PC-3 (cell line): Measurements from ENCODE around the gene ARHGAP26. TPM values are rescaled to one million over a fixed set of nuclear protein-coding genes. Genes with fewer than 3 reads are reported as not detected.

Experiments used
- ATAC-seq: fragments of 200-7000 bp; cut with Tn5 transposase; 2 replicates; pipeline ENCODE4 v1.9.1; 2020; ENCODE audit warnings: mild to moderate bottlenecking, moderate library complexity
- BruUV-seq: library from RNA; stranded (reverse); fragments of 400-500 nt; replicated peaks from 2 replicates; lab custom pipeline; 2021; lab: Mats Ljungman, UMichigan
- CTCF ChIA-PET: fragments of 300-600 bp; sonication (Branson Sonifier 250); formaldehyde crosslinking; loops from one replicate; lab custom pipeline; 2022; ENCODE audit warnings: antibody characterized with exemption; lab: Charles Lee
- POLR2A ChIA-PET: fragments of 300-600 bp; sonication (Branson Sonifier 250); formaldehyde crosslinking; loops from one replicate; lab custom pipeline; 2022; ENCODE audit warnings: antibody characterized with exemption; ENCODE audit not compliant: unreplicated experiment; lab: Charles Lee
- DNase-seq: peaks from one replicate; pipeline ENCODE4 v3.0.0-alpha.2; 2015
- H2AFZ ChIP-seq: fragments of 300-600 bp; sonication (generic); 2 replicates; pipeline ENCODE4 v1.6.0; 2016; ENCODE audit warnings: antibody characterized with exemption, low read length
- H3F3A ChIP-seq: fragments of 300-600 bp; sonication (generic); one replicate; pipeline ENCODE4 v1.6.0; 2017; ENCODE audit warnings: antibody characterized with exemption, low read length, control low read depth, mild to moderate bottlenecking; ENCODE audit not compliant: unreplicated experiment
- H3K27ac ChIP-seq: fragments of 300-600 bp; sonication (generic); 2 replicates; pipeline ENCODE4 v1.5.1; 2016; ENCODE audit warnings: mild to moderate bottlenecking, low read length
- H3K27me3 ChIP-seq: fragments of 300-600 bp; sonication (generic); 2 replicates; pipeline ENCODE4 v1.6.1; 2016; ENCODE audit warnings: low read length, mixed read lengths
- H3K36me3 ChIP-seq: fragments of 300-600 bp; sonication (generic); 2 replicates; pipeline ENCODE4 v1.6.1; 2016; ENCODE audit warnings: low read depth, mixed run types, low read length, mixed read lengths
- H3K4me1 ChIP-seq: fragments of 300-600 bp; sonication (generic); 2 replicates; pipeline ENCODE4 v1.5.1; 2016; ENCODE audit warnings: low read length; ENCODE audit not compliant: insufficient read depth
- H3K4me2 ChIP-seq: fragments of 300-600 bp; sonication (generic); 2 replicates; pipeline ENCODE4 v1.6.0; 2016; ENCODE audit warnings: low read length
- H3K4me3 ChIP-seq: fragments of 300-600 bp; sonication (generic); 2 replicates; pipeline ENCODE4 v1.5.1; 2016; ENCODE audit warnings: mild to moderate bottlenecking, low read length, mixed read lengths
- H3K79me2 ChIP-seq: fragments of 300-600 bp; sonication (generic); 2 replicates; pipeline ENCODE4 v1.6.1; 2017; ENCODE audit warnings: low read length, mixed read lengths
- H3K9ac ChIP-seq: fragments of 300-600 bp; sonication (generic); 2 replicates; pipeline ENCODE4 v1.6.0; 2016; ENCODE audit warnings: mild to moderate bottlenecking, low read length
- H3K9me2 ChIP-seq: fragments of 300-600 bp; sonication (generic); replicated peaks from 2 replicates; pipeline ENCODE4 v1.6.1; 2016; ENCODE audit warnings: mixed run types, low read length, mixed read lengths
- H3K9me3 ChIP-seq: fragments of 300-600 bp; sonication (generic); 2 replicates; pipeline ENCODE4 v1.6.1; 2016; ENCODE audit warnings: low read length, mixed read lengths
- H4K20me1 ChIP-seq: fragments of 300-600 bp; sonication (generic); 2 replicates; pipeline ENCODE4 v1.6.1; 2016; ENCODE audit warnings: low read length, mixed read lengths
- EZH2 ChIP-seq: fragments of 300-600 bp; sonication (generic); IDR thresholded peaks from one replicate; pipeline ENCODE4 v1.6.1; 2017; ENCODE audit warnings: antibody characterized with exemption, mild to moderate bottlenecking, low read length; ENCODE audit not compliant: unreplicated experiment
- EZH2phosphoT487 ChIP-seq: fragments of 300-600 bp; sonication (generic); IDR thresholded peaks from 2 replicates; pipeline ENCODE4 v1.6.1; 2018; ENCODE audit warnings: mild to moderate bottlenecking, antibody characterized with exemption, low read length, borderline replicate concordance
- intact Hi-C: fragments of 100-400 bp; cut with micrococcal nuclease; formaldehyde crosslinking; loops from 2 replicates; pipeline ENCODE4 v1.9.0; 2023
- total RNA-seq: library from RNA; depleted of rRNA; stranded (reverse); fragments of >200 nt; gene quantifications from 2 replicates; pipeline ENCODE4 v1.2.3, GENCODE V29; 2014
- TF ChIP-seq, protein P1 (sequence below): fragments of 300-600 bp; sonication (generic); conservative IDR thresholded peaks from 2 replicates; pipeline ENCODE4 v1.5.1; 2017; ENCODE audit warnings: antibody characterized with exemption, low read depth, mild to moderate bottlenecking, low read length

Gene ARHGAP26
- total RNA-seq, 1 experiment from 2014 or later, result 11.7 TPM

DNA sequence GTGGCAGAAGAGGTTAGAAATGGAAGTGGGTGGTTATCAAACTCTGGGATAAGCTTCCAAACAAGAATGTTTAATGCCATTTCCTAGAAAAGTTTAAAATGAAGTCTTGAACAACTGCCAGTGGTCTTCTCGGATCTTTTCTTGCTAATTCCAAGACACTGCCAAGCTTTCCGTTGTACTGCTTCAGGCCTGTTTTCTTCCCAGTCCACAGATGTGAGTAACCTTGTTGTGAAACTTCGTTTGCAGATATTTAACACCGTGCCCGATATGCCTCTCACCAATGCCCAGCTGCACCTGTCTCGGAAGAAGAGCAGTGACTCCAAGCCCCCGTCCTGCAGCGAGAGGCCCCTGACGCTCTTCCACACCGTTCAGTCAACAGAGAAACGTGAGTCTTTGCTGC lies 363.5 kb downstream of the ARHGAP26 start:
- TF ChIP-seq, protein P1, sequence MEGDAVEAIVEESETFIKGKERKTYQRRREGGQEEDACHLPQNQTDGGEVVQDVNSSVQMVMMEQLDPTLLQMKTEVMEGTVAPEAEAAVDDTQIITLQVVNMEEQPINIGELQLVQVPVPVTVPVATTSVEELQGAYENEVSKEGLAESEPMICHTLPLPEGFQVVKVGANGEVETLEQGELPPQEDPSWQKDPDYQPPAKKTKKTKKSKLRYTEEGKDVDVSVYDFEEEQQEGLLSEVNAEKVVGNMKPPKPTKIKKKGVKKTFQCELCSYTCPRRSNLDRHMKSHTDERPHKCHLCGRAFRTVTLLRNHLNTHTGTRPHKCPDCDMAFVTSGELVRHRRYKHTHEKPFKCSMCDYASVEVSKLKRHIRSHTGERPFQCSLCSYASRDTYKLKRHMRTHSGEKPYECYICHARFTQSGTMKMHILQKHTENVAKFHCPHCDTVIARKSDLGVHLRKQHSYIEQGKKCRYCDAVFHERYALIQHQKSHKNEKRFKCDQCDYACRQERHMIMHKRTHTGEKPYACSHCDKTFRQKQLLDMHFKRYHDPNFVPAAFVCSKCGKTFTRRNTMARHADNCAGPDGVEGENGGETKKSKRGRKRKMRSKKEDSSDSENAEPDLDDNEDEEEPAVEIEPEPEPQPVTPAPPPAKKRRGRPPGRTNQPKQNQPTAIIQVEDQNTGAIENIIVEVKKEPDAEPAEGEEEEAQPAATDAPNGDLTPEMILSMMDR, result no peak
- TF ChIP-seq EZH2 (no peak), EZH2phosphoT487 (no peak)
- ChIA-PET POLR2A (no interaction called here), CTCF (no interaction called here)
- Histone ChIP-seq H3K9ac (no peak overlapping the region), H3K4me1 (peaks cover 9% of the 10 kb centered on the region; the same call in 1 of the 2 replicates), H3K9me3 (no peaks in the 10 kb centered on the region), H3K9me2 (no peaks in the 10 kb centered on the region), H3F3A (no peaks in the 10 kb centered on the region), H3K36me3 (no peaks in the 10 kb centered on the region), H3K4me3 (no peak overlapping the region), H3K79me2 (no peaks in the 10 kb centered on the region), H3K27ac (no peak overlapping the region), H3K27me3 (no peaks in the 10 kb centered on the region), H2AFZ (no peak overlapping the region), H3K4me2 (no peak overlapping the region), H4K20me1 (no peaks in the 10 kb centered on the region)
- BruUV-seq, result no TSS peak
- DNase-seq (no peak), ATAC-seq (no peak)
- intact Hi-C loops, result no loop called here

DNA sequence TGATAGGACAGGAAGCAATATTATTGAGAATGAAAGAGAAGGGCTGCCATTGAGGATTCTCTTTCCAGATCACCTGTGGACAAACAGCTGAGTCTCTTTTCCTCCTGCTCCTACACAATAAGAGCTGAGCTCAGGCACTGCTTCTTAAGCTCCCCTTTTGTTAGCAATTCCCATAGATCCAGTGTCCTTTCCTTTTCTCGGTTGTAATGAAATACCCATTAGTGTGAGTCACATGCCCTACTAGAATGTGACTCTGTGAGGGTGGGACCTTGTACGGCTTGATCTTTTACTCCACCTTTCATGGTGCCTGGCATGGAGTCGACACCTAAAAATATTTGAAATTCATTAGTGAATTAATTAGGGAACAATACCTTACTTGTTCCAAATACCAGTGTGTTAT lies 364.1 kb downstream of the ARHGAP26 start:
- Histone ChIP-seq H3K27ac (no peak overlapping the region), H3K36me3 (no peaks in the 10 kb centered on the region), H2AFZ (no peak overlapping the region), H3K4me3 (no peak overlapping the region), H3K9ac (no peak overlapping the region), H3K27me3 (no peaks in the 10 kb centered on the region), H4K20me1 (no peaks in the 10 kb centered on the region), H3F3A (no peaks in the 10 kb centered on the region), H3K9me3 (no peaks in the 10 kb centered on the region), H3K9me2 (no peaks in the 10 kb centered on the region), H3K4me2 (no peak overlapping the region), H3K79me2 (no peaks in the 10 kb centered on the region), H3K4me1 (peaks cover 9% of the 10 kb centered on the region; the same call in 1 of the 2 replicates)
- BruUV-seq, result no TSS peak
- no peak for ATAC-seq
- POLR2A ChIA-PET, result no interaction called here
- intact Hi-C loops, result no loop called here
- CTCF ChIA-PET, result no interaction called here
- TF ChIP-seq EZH2phosphoT487 (no peak), EZH2 (no peak)
- TF ChIP-seq, protein P1, result no peak
- DNase-seq, result peak; percentile 17

DNA sequence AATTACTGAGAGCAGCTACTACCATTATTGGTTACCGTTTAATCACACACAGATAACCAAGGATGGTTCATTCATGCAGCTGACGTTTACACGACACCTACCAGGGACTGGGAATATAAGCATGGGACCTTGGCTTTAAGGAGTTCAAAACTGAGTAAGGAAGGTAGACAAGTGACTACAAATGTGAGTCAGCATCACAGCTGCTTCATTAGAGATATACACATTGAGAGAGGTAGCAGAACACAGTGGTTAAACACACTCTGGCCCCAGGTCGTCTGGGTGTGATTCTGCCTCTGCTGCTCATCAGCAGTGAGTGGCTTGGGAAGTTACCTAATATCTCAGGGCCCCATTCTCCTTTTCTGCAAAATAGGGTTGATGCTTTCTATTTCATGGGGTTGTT lies 364.7 kb downstream of the ARHGAP26 start:
- Histone ChIP-seq H2AFZ (no peak overlapping the region), H3K27me3 (no peaks in the 10 kb centered on the region), H3K36me3 (no peaks in the 10 kb centered on the region), H3F3A (no peaks in the 10 kb centered on the region), H3K4me3 (no peak overlapping the region), H3K9ac (no peak overlapping the region), H3K79me2 (no peaks in the 10 kb centered on the region), H3K27ac (no peak overlapping the region), H3K9me3 (no peaks in the 10 kb centered on the region), H4K20me1 (no peaks in the 10 kb centered on the region), H3K4me1 (peaks cover 9% of the 10 kb centered on the region; the same call in 1 of the 2 replicates), H3K4me2 (no peak overlapping the region), H3K9me2 (no peaks in the 10 kb centered on the region)
- POLR2A ChIA-PET, result no interaction called here
- BruUV-seq, result no TSS peak
- DNase-seq, result no peak
- intact Hi-C loops, result no loop called here
- ATAC-seq, result no peak
- CTCF ChIA-PET, result no interaction called here
- TF ChIP-seq EZH2phosphoT487, result no peak
- TF ChIP-seq, protein P1, result no peak
- TF ChIP-seq EZH2, result no peak
